Caco-2 (cell line): ENCODE measurements around the gene CACNA1C. TPM values are rescaled to one million over a fixed set of nuclear protein-coding genes. Genes with fewer than 3 reads are reported as not detected.

ENCODE experiments used
- BruUV-seq: library from RNA; stranded (reverse); fragments of 400-500 nt; replicated peaks from 2 replicates; lab custom pipeline; 2021; lab: Mats Ljungman, UMichigan
- CTCF ChIA-PET: fragments of 300-600 bp; sonication (Branson Sonifier 250); formaldehyde crosslinking; loops from one replicate; lab custom pipeline; 2022; ENCODE audit warnings: antibody characterized with exemption; lab: Charles Lee
- POLR2A ChIA-PET: fragments of 300-600 bp; sonication (Branson Sonifier 250); formaldehyde crosslinking; loops from one replicate; lab custom pipeline; 2022; ENCODE audit warnings: antibody characterized with exemption; lab: Charles Lee
- DNase-seq, 2 experiments: peaks; one replicate each; pipeline versions ENCODE4 v3.0.0 to v3.0.0-alpha.2; 2020 to 2022
- H3K27me3 ChIP-seq: replicated peaks from 2 replicates; pipeline ENCODE4 v1.6.0; 2011; ENCODE audit warnings: low read length; ENCODE audit not compliant: control insufficient read depth, insufficient read depth
- H3K36me3 ChIP-seq: 2 replicates; pipeline ENCODE4 v1.5.1; 2011; ENCODE audit warnings: low read length; ENCODE audit not compliant: control insufficient read depth, insufficient read depth
- H3K4me1 ChIP-seq: fragments of 250-450 bp; sonication (Bioruptor Pico); 2 replicates; pipeline ENCODE4 v1.5.1; 2020; ENCODE audit warnings: mild to moderate bottlenecking
- H3K4me3 ChIP-seq: 2 replicates; pipeline ENCODE4 v1.5.1; 2011; ENCODE audit warnings: low read depth, mild to moderate bottlenecking, control low read depth, low read length
- H3K9me3 ChIP-seq: fragments of 250-450 bp; sonication (Bioruptor Pico); 2 replicates; pipeline ENCODE4 v1.5.1; 2020; ENCODE audit warnings: mild to moderate bottlenecking, moderate library complexity
- H3K27ac Mint-ChIP-seq: one replicate; pipeline ENCODE4 v1.8.0; 2022; ENCODE audit warnings: mixed read lengths; ENCODE audit not compliant: unreplicated experiment
- H3K27me3 Mint-ChIP-seq: one replicate; pipeline ENCODE4 v1.8.0; 2022; ENCODE audit warnings: mixed read lengths; ENCODE audit not compliant: insufficient read depth, unreplicated experiment
- H3K36me3 Mint-ChIP-seq: one replicate; pipeline ENCODE4 v1.8.0; 2022; ENCODE audit warnings: mild to moderate bottlenecking, mixed read lengths; ENCODE audit not compliant: insufficient read depth, unreplicated experiment
- H3K4me1 Mint-ChIP-seq: one replicate; pipeline ENCODE4 v1.8.0; 2022; ENCODE audit warnings: low read depth, mixed read lengths; ENCODE audit not compliant: unreplicated experiment
- H3K4me3 Mint-ChIP-seq: one replicate; pipeline ENCODE4 v1.8.0; 2022; ENCODE audit warnings: mild to moderate bottlenecking, moderate library complexity, mixed read lengths; ENCODE audit not compliant: unreplicated experiment
- H3K9me3 Mint-ChIP-seq: one replicate; pipeline ENCODE4 v1.8.0; 2022; ENCODE audit warnings: mixed read lengths; ENCODE audit not compliant: unreplicated experiment
- CTCF ChIP-seq, 2 experiments: fragments of 200-600 bp in 1 of 2; IDR thresholded peaks; 1 replicate in 1 of 2; 2 replicates in 1 of 2; pipeline versions ENCODE4 v1.5.1 to v1.8.0; 2011 to 2022; ENCODE audit warnings: antibody characterized with exemption in 1 of 2, control low read depth in 1 of 2, inconsistent platforms in 1 of 2, low read depth in 1 of 2, low read length in 1 of 2, mild to moderate bottlenecking in 1 of 2, moderate library complexity in 1 of 2; ENCODE audit not compliant: insufficient read depth in 1 of 2, severe bottlenecking in 1 of 2, unreplicated experiment in 1 of 2
- intact Hi-C: fragments of 100-400 bp; cut with micrococcal nuclease; formaldehyde crosslinking; loops from one replicate; pipeline ENCODE4 v1.10.0; 2022; ENCODE audit not compliant: unreplicated experiment
- total RNA-seq: library from RNA; stranded (reverse); gene quantifications from 2 replicates; pipeline ENCODE4 v1.2.3, GENCODE V29; 2022

Gene CACNA1C
- total RNA-seq, 1 experiment from 2014 or later = not detected

GRCh38 chr12:2309647-2310046 is 256.9 kb downstream of the CACNA1C start:
- no peak for DNase-seq
- ChIA-PET POLR2A (no interaction called here), CTCF (no interaction called here)
- intact Hi-C loops = no loop called here
- BruUV-seq = no TSS peak
- Mint-ChIP-seq H3K27me3 (peaks cover 11% of the 10 kb centered on the region), H3K27ac (no peak overlapping the region), H3K4me3 (no peak overlapping the region), H3K9me3 (no peaks in the 10 kb centered on the region), H3K36me3 (no peaks in the 10 kb centered on the region), H3K4me1 (no peaks in the 10 kb centered on the region)
- H3K36me3 ChIP-seq = no peaks in the 10 kb centered on the region
- H3K27me3 ChIP-seq = peaks cover 2% of the 10 kb centered on the region; the same call in 1 of the 2 replicates
- H3K9me3 ChIP-seq = 0 out of 2 replicates have a peak, but pooled peaks cover 3% of the 10 kb centered on the region
- H3K4me3 ChIP-seq = no peak overlapping the region
- no peak for TF ChIP-seq CTCF (IDR thresholded peaks at IDR 0.05; ENCODE audit: insufficient read depth in 1 of 2, low read depth in 1 of 2, low read length in 1 of 2, severe bottlenecking in 1 of 2, unreplicated experiment in 1 of 2)
- H3K4me1 ChIP-seq = no peaks in the 10 kb centered on the region

DNA sequence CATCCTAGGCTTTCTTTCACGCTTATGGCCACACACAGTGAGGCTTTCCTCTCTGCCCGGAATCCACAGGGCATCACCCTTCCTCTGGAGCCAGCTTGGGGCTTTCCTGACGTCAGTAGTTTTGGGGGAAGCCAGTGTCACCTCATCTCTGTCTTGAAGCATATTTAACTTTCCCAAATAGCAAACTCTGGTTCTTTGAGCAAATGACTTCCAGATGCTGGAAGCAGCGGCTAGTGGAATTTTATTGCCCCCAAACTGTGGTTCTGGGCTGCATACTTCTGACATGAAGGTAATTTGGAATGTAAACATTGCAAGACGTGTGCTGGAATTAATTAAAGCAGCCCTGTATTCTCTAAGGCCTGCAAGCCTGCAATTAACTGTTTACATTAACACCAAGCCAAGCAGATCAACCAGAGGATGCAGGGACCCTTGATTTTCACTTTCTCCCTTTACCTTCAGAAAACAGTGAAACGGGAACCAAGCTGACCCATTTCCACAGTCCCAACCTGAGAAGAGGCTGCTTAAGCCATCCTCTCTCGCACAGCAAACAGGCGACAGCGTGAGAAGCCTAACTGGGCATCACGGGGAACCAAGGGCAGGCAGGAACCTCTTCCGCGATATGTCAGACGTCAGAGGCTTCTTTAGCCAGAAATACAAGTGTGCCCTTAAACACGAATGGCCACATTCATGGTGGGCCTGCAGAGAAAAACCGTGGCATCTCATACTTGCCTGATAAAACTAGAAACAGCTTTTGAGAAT is 258.4 kb downstream of the CACNA1C start:
- H3K4me1 Mint-ChIP-seq = no peaks in the 10 kb centered on the region
- H3K27me3 ChIP-seq = no peaks in the 10 kb centered on the region; the same call in 1 of the 2 replicates
- BruUV-seq = no TSS peak
- no peak overlapping the region for H3K27ac Mint-ChIP-seq
- H3K9me3 ChIP-seq = 0 out of 2 replicates have a peak, but pooled peaks cover 3% of the 10 kb centered on the region
- H3K4me3 ChIP-seq = no peak overlapping the region
- no peaks in the 10 kb centered on the region for H3K9me3 Mint-ChIP-seq
- intact Hi-C loops = no loop called here
- H3K27me3 Mint-ChIP-seq = peaks cover 10% of the 10 kb centered on the region
- H3K36me3 Mint-ChIP-seq = no peaks in the 10 kb centered on the region
- CTCF ChIA-PET = no interaction called here
- POLR2A ChIA-PET = interaction anchor here (0.7 kb wide), 1 partner anchor 269 kb away, joined by 6 read pairs; no protein-coding TSS in a partner anchor
- no peak for DNase-seq
- no peaks in the 10 kb centered on the region for H3K36me3 ChIP-seq
- no peaks in the 10 kb centered on the region for H3K4me1 ChIP-seq
- no peak for TF ChIP-seq CTCF (IDR thresholded peaks at IDR 0.05; ENCODE audit: insufficient read depth in 1 of 2, low read depth in 1 of 2, low read length in 1 of 2, severe bottlenecking in 1 of 2, unreplicated experiment in 1 of 2)
- H3K4me3 Mint-ChIP-seq = no peak overlapping the region

DNA sequence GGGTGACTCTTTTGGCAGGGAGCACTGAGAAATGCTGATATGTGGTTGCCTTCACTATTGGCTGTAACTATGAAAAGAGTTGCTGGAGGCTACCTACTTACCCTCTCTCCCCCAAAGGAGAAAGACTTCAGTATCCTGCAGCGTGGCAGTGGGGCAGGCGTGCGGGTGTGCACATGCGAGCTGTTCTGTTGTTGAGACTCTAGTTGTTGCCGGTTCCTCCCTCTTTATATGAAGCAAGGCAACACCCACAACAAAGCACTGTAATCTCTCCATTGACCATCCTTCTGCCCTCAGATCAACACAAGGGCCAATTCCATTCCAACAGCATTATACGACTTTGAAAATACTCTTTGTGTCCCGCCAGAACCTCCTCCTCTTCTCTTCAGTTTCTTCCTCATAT is 259.4 kb downstream of the CACNA1C start:
- intact Hi-C loops = no loop called here
- BruUV-seq = no TSS peak
- no peak overlapping the region for H3K27ac Mint-ChIP-seq
- no peaks in the 10 kb centered on the region for H3K9me3 Mint-ChIP-seq
- no peaks in the 10 kb centered on the region for H3K4me1 Mint-ChIP-seq
- H3K36me3 ChIP-seq = no peaks in the 10 kb centered on the region
- 0 out of 2 replicates have a peak, but pooled peaks cover 3% of the 10 kb centered on the region for H3K9me3 ChIP-seq
- no peak for DNase-seq
- no peak overlapping the region for H3K4me3 ChIP-seq
- no peaks in the 10 kb centered on the region for H3K36me3 Mint-ChIP-seq
- ChIA-PET POLR2A (no interaction called here), CTCF (no interaction called here)
- no peak for TF ChIP-seq CTCF (IDR thresholded peaks at IDR 0.05; ENCODE audit: insufficient read depth in 1 of 2, low read depth in 1 of 2, low read length in 1 of 2, severe bottlenecking in 1 of 2, unreplicated experiment in 1 of 2)
- H3K4me3 Mint-ChIP-seq = no peak overlapping the region
- H3K4me1 ChIP-seq = no peaks in the 10 kb centered on the region
- peaks cover 11% of the 10 kb centered on the region for H3K27me3 Mint-ChIP-seq
- H3K27me3 ChIP-seq = no peaks in the 10 kb centered on the region; the same call in 1 of the 2 replicates
